Measurements from ENCODE around the gene HEPACAM.

GRCh38 chr11:124945826-124946225, 10.0 kb upstream of the HEPACAM start:
- TF ChIP-seq EP300 (IDR thresholded peaks at IDR 0.05) (no peak), CTCF (IDR thresholded peaks at IDR 0.05) (no peak)

All from tibial nerve (tissue), 4 donors.